ENCODE results near the gene METTL14.

METTL14 gene

DNA sequence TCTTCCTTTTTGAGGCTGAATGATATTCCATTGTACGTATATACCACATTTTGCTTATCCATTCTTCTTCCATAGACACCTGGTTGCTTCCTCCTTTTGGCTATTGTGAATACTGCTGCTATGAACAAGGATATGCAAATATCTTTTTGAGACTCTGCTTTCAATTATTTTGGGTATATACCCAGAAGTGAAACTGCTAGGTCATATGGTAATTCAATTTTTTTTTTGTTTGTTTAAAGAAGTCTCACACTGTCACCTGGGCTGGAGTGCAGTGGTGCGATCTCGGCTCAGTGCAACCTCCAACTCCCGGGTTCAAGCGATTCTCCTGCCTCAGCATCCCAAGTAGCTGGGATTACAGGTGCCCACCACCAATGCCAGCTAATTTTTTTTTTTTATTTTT lies 75.3 kb downstream of the METTL14 start:
- no peak for DNase-seq

DNA sequence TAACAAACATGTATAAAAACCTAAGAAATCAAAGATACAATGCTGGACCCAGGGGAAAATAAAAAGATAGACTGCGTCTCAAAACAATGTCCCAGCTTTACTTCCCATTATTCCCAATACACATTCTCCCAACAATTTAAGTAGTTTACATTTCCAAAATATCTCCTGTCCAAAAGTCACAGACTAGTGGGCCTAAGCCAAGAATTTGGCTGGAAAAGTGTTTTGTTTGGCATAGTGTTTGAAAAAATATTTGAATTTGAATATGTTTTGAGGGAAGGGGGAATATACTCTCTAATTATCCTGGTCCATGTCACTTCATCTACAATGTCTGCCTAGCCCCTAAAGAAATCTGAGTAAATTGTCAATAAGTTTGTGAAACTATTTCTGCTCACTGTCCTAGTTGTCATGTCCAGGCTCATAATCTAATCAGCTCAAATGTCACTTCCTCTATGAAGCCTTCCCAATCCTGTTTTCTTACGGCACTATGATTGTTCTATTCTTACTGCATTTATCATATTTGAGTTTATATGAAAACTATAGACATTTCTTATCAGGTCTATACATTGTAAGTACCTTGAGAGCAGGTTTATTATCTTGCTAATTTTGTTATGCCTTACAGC lies 76.3 kb downstream of the METTL14 start:
- no peak for DNase-seq

DNA sequence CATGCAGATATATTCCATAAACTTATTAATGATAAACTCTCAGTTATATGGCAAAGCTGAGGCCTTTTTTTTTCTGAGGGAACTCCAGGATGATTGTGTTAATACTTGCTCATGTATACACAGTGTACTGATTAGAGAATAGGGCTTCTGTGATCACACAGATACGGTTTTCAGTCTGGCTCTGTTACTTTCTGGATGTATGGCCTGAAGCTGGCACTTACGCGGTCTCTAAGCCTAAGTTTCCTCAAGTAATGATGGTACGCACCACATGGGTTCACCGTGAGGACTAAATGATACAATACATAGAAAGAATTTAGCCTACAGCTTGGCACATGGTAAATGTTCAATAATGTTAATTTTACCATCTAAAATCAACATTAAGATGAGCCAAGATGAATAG lies 77.0 kb downstream of the METTL14 start:
- no peak for DNase-seq

DNA sequence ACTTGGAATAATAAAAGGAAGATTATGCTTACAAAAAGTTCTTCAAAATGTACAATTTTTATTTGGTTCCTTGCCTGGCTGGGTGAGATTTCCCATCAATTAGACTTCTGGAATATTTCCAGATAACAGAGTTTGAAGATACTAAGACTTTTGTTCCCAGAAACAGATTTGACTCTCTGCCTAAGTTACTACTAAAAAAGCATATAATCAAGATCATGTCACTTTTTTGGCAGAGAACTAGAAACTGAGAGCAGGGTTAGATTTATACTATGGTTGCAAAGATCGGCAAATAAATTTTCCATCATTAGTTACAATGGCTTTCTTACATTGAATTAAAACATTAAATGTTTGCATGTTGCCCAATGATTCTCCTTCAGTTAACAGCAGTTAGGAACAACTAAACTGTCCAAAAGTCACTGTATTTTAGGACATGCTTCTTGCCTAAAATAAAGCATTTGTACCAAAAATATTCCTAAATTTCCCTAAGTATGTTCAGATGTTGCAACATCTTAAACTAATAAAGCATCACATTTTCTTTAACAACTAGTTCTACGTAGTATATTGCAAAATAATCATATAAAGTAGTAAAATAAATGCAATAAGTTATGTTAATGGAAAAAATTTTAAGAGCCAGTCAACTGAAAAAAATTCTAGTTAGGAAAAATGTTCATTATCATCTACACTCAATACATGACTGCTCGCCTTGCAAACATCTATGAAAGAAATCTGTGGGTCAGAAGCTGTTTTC lies 77.7 kb downstream of the METTL14 start:
- DNase-seq: no peak

All from activated effector memory CD4-positive, alpha-beta T cell treated with anti-CD3 and anti-CD28 coated beads, Interleukin-2, amount 50 U/mL, for 16 hours (primary cell).